Measurements from ENCODE around the gene SNRPA. TPM values are rescaled to one million over a fixed set of nuclear protein-coding genes. Genes with fewer than 3 reads are reported as not detected.
"Not testable (repeated sequence)": the region's sequence is repeated elsewhere in the genome, so short reads cannot be mapped to it uniquely, and the experiment has no call there.

SNRPA gene
- total RNA-seq, 4 donors from 2014 or later, result 12.8 to 70.2 (median 19.0) TPM

- TF ChIP-seq POLR2A (IDR thresholded peaks at IDR 0.05), result no peak
- TF ChIP-seq, protein P1, sequence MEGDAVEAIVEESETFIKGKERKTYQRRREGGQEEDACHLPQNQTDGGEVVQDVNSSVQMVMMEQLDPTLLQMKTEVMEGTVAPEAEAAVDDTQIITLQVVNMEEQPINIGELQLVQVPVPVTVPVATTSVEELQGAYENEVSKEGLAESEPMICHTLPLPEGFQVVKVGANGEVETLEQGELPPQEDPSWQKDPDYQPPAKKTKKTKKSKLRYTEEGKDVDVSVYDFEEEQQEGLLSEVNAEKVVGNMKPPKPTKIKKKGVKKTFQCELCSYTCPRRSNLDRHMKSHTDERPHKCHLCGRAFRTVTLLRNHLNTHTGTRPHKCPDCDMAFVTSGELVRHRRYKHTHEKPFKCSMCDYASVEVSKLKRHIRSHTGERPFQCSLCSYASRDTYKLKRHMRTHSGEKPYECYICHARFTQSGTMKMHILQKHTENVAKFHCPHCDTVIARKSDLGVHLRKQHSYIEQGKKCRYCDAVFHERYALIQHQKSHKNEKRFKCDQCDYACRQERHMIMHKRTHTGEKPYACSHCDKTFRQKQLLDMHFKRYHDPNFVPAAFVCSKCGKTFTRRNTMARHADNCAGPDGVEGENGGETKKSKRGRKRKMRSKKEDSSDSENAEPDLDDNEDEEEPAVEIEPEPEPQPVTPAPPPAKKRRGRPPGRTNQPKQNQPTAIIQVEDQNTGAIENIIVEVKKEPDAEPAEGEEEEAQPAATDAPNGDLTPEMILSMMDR (IDR thresholded peaks at IDR 0.05), result no peak
- peaks cover 2 to 18% of the 10 kb centered on the region in 2 donors for H3K4me1 ChIP-seq
- peak overlapping the region; percentile 72 to 81 for H3K27ac ChIP-seq
- no peaks in the 10 kb centered on the region for H3K27me3 ChIP-seq
- no peaks in the 10 kb centered on the region for H3K36me3 ChIP-seq
- intact Hi-C loops (cut with DNase I; ENCODE audit: low total_unique reads), result loop anchor here (5.0 kb wide), 1 partner anchor 147 kb away; no protein-coding TSS in a partner anchor
- no peak overlapping the region for H3K4me3 ChIP-seq
- peak in 1 of 2 donors; percentile 36 for DNase-seq
- H3K9me3 ChIP-seq, result no peaks in the 10 kb centered on the region
Measured at GRCh38 chr19:40809358-40810086, 58.5 kb downstream of the SNRPA start.

GRCh38 chr19:40810160-40810559 lies 59.2 kb downstream of the SNRPA start:
- peak in 1 of 2 donors; percentile 28 for DNase-seq
- Histone ChIP-seq H3K4me1 (peaks cover 2 to 18% of the 10 kb centered on the region in 2 donors), H3K36me3 (no peaks in the 10 kb centered on the region), H3K9me3 (no peaks in the 10 kb centered on the region), H3K27me3 (no peaks in the 10 kb centered on the region), H3K27ac (peak overlapping the region; percentile 72 to 81), H3K4me3 (peak overlapping the region in 1 of 2 donors; percentile 40)
- intact Hi-C loops (cut with DNase I; ENCODE audit: low total_unique reads), result no loop called here
- no peak for TF ChIP-seq POLR2A (IDR thresholded peaks at IDR 0.05)
- TF ChIP-seq, protein P1 (IDR thresholded peaks at IDR 0.05), result no peak

DNA sequence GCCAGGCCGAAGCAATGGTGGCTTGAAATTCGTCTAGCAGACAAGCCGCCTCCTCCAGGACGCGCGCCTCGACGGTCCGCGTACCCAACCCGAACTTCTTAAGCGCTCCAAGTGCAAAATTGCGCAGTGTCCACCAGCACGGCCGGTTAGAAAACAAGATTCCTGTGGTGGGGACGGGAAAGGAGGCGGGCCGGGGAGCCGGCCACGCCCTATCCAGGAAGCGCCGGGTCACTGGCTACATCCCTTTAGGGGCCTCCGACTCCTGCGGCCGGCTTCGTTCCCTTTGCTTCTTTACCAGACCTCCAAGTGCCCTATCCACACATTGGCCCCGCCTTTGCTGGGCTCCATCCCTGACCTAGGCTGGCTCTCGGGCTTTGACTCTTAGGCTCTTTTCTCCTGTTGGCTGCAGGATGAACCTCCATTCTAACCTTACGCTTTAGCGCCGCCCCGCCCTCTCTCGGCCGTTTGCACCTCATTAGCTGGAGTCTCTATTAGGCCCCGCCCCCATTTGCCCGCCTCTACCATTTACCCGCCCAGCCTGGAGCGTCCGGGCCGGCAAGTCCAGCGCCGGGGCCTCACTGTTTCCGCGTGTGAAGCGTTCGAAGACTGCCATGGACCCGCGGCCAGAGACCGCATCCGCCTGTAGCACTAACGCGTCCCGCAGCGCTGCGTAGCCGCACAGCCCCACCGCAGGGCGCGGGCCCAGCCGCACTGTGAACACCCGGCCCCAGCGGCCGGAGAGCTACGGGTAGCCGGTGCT lies 59.8 kb downstream of the SNRPA start:
- Histone ChIP-seq H3K4me1 (peaks cover 2 to 18% of the 10 kb centered on the region in 2 donors), H3K27ac (peak overlapping the region; percentile 72 to 81), H3K4me3 (peak overlapping the region; percentile 36 to 40)
- peak; percentile 83 to 85 for DNase-seq
- H3K36me3 ChIP-seq; H3K9me3 ChIP-seq; intact Hi-C loops (cut with DNase I; ENCODE audit: low total_unique reads); H3K27me3 ChIP-seq: not testable (repeated sequence)

DNA sequence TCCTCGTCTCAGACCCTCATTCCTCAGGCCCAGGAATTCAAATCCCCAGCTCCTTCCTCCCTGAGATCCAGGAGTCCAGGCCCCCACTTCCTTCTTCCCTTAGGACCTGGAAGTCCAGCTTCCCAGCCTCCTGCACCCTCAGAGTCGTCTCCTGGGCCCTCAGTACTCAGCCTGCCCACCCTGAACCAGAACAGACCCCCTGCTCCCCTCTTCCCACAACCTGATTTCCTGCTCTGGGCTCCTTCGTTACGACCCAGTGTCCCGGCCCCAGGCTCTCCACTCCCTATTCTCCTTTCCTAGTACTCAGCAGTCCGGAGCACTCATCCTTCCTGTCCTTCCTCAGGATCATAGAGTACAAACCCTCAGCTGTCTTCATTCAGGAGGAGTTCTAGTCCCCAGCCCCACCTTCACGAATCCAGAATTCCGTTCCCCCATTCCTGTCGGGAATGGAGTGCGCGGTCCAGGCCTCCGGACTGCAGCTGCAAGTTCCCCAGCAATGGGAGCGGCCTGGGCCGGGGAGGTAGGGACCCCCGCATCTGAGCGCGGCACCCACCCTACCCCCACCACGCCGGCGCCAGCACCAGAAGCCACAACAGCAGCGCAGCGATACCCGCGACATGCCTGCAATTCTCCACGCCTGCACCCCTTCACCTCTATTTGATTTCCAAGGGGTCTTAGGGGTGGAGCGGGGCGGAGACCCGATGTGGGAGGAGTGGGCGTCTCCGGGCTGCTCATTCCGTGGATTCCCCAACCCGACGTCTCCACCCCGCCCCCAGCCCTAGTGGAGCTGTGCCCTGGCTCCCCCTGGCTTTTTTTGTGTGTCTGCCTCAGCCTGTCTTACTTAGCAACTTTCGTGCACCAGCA lies 60.7 kb downstream of the SNRPA start:
- peak in 1 of 2 donors; percentile 39 for DNase-seq
- H3K9me3 ChIP-seq, result no peaks in the 10 kb centered on the region
- TF ChIP-seq POLR2A (IDR thresholded peaks at IDR 0.05), result no peak
- TF ChIP-seq, protein P1 (IDR thresholded peaks at IDR 0.05), result no peak
- H3K27me3 ChIP-seq, result no peaks in the 10 kb centered on the region
- peak overlapping the region; percentile 36 to 40 for H3K4me3 ChIP-seq
- peaks cover 0 to 14% of the 10 kb centered on the region in 2 donors for H3K4me1 ChIP-seq
- H3K27ac ChIP-seq, result peak overlapping the region; percentile 72 to 81
- intact Hi-C loops (cut with DNase I; ENCODE audit: low total_unique reads), result no loop called here
- no peaks in the 10 kb centered on the region for H3K36me3 ChIP-seq

- Histone ChIP-seq H3K4me1 (peaks cover 0 to 14% of the 10 kb centered on the region in 2 donors), H3K27ac (peak overlapping the region in 1 of 2 donors; percentile 37)
- H3K4me3 ChIP-seq; intact Hi-C loops (cut with DNase I; ENCODE audit: low total_unique reads); H3K27me3 ChIP-seq; H3K36me3 ChIP-seq; DNase-seq; H3K9me3 ChIP-seq: not testable (repeated sequence)
Measured at GRCh38 chr19:40812571-40812970, 61.6 kb downstream of the SNRPA start.

Data from uterus (tissue), 4 donors.